CD4-positive, alpha-beta T cell treated with Interleukin-6 for 4 hours (primary cell): ENCODE data around the gene FLT3.
"Not testable (repeated sequence)": the region's sequence is repeated elsewhere in the genome, so short reads cannot be mapped to it uniquely, and the experiment has no call there.

ENCODE experiments used
- DNase-seq: peaks from one replicate; pipeline ENCODE4 v3.0.0-alpha.2; 2020; ENCODE audit warnings: mixed read lengths

FLT3 gene

GRCh38 chr13:28100150-28101121 lies at the start of gene FLT3:
TSS of gene FLT3 (minus strand) at chr13:28100576. CDS start at chr13:28100510, 66 bp downstream.
- DNase-seq = peak; percentile 20

- no peak for DNase-seq
These were observed 47.1 kb upstream of the FLT3 start for GRCh38 chr13:28147495-28147894.

GRCh38 chr13:28145049-28145448 lies 44.7 kb upstream of the FLT3 start:
- no peak for DNase-seq

GRCh38 chr13:28141542-28141941 lies 41.2 kb upstream of the FLT3 start:
- DNase-seq = not testable (repeated sequence)

GRCh38 chr13:28140433-28141125 lies 40.2 kb upstream of the FLT3 start:
- DNase-seq = no peak

- peak; percentile 95 for DNase-seq
These were observed 38.5 kb upstream of the FLT3 start for GRCh38 chr13:28138756-28139470.

GRCh38 chr13:28138012-28138755 lies 37.8 kb upstream of the FLT3 start, which contains the start of gene PAN3:
TSS of gene PAN3 (plus strand) at chr13:28138545. CDS start at chr13:28138658, 113 bp downstream.
- DNase-seq = peak; percentile 93

DNA sequence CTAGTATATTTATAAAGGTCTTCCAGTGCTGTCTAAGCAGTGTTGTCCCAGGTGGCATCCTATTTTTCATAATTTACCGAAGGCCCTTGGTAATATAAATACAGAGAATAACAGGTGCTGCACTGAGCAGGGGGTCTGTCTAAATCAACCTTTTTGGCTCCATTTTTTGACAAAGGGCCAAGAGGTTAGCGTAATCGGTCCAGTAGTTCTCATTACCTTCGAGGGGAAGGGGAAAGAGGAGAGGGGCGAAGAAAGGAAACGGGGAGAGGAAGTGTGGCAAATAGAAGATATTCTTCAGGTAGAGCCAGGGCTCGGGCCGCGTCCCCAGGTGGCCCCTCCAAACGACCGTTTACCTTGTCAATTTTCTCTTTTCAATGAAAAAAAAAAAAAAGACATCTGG lies 37.2 kb upstream of the FLT3 start:
- DNase-seq = no peak

GRCh38 chr13:28136916-28137315 lies 36.5 kb upstream of the FLT3 start:
- peak; percentile 13 for DNase-seq

DNA sequence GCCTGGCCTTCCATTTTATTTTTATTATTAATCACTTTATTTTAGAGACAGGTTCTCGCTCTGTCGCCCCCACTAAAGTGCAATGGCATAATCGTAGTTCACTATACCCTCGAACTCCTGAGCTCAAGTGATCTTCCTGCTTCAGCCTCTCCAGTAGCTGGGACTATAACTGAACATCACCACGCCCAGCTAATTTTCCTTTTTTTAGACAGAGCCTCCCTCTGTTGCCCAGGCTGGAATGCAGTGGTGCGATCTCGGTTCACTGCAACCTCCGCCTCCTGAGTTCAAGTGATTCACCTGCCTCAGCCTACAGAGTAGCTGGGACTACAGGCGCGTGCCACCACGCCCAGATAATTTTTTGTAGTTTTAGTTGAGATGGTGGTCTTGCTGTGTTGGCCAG lies 31.3 kb upstream of the FLT3 start:
- no peak for DNase-seq

GRCh38 chr13:28129911-28130693 lies 29.7 kb upstream of the FLT3 start:
- no peak for DNase-seq

GRCh38 chr13:28128926-28129325 lies 28.6 kb upstream of the FLT3 start:
- no peak for DNase-seq

DNA sequence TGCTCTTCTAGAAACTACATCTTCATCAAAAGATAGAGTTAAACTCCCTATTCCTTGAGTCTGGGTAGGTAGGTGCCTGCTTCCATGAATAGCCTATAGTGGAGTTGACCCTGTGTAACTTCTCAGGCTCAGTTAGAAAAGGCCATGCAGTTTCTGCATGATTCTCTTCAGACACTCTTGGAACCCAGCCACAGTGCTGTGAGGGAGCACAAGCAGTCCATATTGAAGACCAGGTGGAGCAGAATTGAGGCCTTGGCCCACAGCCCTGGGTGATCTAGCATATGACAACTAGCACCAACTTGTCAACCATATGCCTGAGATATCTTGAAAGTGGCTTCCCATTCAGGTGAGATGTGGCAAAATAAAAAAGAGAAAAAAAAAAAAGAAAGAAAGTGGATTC lies 27.7 kb upstream of the FLT3 start:
- DNase-seq = no peak

- DNase-seq = no peak
These were observed 20.8 kb upstream of the FLT3 start for GRCh38 chr13:28121224-28121623.

DNA sequence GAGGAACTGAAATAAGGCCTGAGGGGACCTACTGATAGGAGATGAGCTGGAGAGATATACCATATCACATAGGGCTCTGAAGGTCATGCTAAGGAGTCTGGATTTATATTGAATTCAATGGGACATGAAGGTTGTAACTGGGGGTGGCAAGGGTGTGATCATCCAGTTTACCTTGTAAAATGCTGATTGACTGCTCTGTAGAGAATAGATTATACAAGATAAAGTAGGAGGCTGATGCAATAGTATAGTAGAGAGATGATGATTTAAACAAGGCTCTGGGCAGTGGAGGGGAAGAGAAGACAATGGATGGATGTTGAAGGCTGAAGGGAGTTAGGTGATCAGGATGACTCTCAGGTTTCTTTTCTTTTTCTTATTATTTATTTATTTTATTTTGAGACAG lies 19.9 kb upstream of the FLT3 start:
- DNase-seq = no peak

- DNase-seq = no peak
These were observed 17.5 kb upstream of the FLT3 start for GRCh38 chr13:28117689-28118377.

DNA sequence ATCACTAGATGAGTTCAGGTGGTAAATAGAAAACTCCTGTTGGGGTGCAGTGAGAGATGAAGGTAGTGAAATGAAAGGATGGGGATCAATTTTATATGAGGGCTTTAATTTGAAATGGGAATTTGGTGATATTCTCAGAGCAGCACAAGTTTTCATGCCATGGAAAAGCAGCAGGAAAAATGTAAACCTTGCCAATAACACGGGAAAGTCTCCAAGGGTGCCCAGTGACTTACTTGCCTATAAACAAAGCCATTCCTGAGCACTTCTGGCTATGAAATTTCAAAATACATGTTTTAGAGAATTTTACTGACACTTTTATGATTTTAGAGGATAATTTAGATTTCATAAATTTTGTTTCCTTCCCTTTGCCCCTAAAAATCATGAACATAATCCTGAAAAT lies 16.4 kb upstream of the FLT3 start:
- DNase-seq = no peak

- DNase-seq = no peak
These were observed 10.0 kb upstream of the FLT3 start for GRCh38 chr13:28110414-28110813.

GRCh38 chr13:28106976-28107375 lies 6.6 kb upstream of the FLT3 start:
- DNase-seq = no peak

GRCh38 chr13:28101886-28102285 lies 1.5 kb upstream of the FLT3 start:
- DNase-seq = not testable (repeated sequence)
